Nephron progenitor cell (in vitro differentiated cells): Measurements from ENCODE around the gene TCF7L2.
A peak's percentile ranks its signal among the peaks of the same experiment; 100 is the strongest.

Experiments
- DNase-seq: peaks from one replicate; pipeline ENCODE4 v3.0.0; 2021
- H3K27ac Mint-ChIP-seq: 2 replicates; pipeline ENCODE4 v1.8.0; 2021; ENCODE audit warnings: mild to moderate bottlenecking, moderate library complexity, mixed read lengths
- H3K27me3 Mint-ChIP-seq: 2 replicates; pipeline ENCODE4 v1.8.0; 2021; ENCODE audit warnings: mild to moderate bottlenecking, low read depth, mixed read lengths; ENCODE audit not compliant: poor library complexity
- H3K36me3 Mint-ChIP-seq: 2 replicates; pipeline ENCODE4 v1.8.0; 2021; ENCODE audit warnings: low read depth, mixed read lengths
- H3K4me1 Mint-ChIP-seq: 2 replicates; pipeline ENCODE4 v1.8.0; 2021; ENCODE audit warnings: mixed read lengths
- H3K4me3 Mint-ChIP-seq: 2 replicates; pipeline ENCODE4 v1.8.0; 2021; ENCODE audit warnings: mild to moderate bottlenecking, moderate library complexity, mixed read lengths
- H3K9me3 Mint-ChIP-seq: 2 replicates; pipeline ENCODE4 v1.8.0; 2021; ENCODE audit warnings: mild to moderate bottlenecking, moderate library complexity, mixed read lengths
- TF ChIP-seq, protein P1 (sequence below): fragments of 200-600 bp; sonication (generic); IDR thresholded peaks from 2 replicates; pipeline ENCODE4 v1.5.0; 2021; ENCODE audit warnings: antibody characterized with exemption

TCF7L2 gene

DNA sequence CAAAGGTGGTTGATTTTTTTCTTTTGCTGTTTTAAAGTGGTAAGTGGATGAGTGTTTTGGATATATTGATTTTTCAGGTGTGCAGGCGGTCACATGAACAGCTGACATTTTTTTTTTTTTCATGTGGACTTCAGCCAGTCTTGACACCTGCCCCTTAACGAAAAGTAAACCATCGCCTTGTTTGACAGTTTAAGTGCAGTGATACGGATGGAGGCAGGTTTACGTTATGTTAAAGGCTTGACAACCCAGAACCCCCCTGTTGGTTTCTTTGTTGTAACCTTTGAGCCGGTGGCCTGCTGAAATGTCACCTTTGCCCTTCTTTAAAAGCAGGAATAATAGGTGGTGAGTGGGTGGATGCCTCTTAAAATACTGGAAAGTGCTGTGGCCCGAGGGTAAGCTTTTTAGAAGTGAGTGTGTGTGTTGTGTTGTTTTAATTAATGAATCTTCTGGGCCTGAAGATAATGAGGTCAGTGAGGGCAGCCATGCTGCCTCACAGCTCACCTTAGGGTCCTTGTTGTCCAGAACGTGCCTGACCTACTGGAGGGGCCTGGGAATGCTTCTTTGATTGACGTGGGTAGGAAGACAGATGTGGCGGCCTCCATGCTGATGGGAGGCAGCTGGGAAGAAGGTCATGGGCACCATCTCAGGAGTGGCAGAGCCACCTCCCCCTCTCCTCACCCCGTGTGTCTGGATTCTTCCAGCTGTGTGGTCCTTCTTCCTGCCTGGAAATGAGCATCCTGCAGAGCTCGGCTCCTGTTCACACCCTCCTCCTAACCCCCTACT, 69.8 kb downstream of the TCF7L2 start:
- peaks cover 8% of the 10 kb centered on the region for H3K27me3 Mint-ChIP-seq
- DNase-seq, result no peak
- peaks cover 4% of the 10 kb centered on the region for H3K36me3 Mint-ChIP-seq
- peak overlapping the region; percentile 11 for H3K27ac Mint-ChIP-seq
- H3K4me1 Mint-ChIP-seq, result peaks cover 70% of the 10 kb centered on the region
- H3K9me3 Mint-ChIP-seq, result no peaks in the 10 kb centered on the region
- H3K4me3 Mint-ChIP-seq, result peak overlapping the region; percentile 24
- TF ChIP-seq, protein P1, sequence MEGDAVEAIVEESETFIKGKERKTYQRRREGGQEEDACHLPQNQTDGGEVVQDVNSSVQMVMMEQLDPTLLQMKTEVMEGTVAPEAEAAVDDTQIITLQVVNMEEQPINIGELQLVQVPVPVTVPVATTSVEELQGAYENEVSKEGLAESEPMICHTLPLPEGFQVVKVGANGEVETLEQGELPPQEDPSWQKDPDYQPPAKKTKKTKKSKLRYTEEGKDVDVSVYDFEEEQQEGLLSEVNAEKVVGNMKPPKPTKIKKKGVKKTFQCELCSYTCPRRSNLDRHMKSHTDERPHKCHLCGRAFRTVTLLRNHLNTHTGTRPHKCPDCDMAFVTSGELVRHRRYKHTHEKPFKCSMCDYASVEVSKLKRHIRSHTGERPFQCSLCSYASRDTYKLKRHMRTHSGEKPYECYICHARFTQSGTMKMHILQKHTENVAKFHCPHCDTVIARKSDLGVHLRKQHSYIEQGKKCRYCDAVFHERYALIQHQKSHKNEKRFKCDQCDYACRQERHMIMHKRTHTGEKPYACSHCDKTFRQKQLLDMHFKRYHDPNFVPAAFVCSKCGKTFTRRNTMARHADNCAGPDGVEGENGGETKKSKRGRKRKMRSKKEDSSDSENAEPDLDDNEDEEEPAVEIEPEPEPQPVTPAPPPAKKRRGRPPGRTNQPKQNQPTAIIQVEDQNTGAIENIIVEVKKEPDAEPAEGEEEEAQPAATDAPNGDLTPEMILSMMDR, result no peak

DNA sequence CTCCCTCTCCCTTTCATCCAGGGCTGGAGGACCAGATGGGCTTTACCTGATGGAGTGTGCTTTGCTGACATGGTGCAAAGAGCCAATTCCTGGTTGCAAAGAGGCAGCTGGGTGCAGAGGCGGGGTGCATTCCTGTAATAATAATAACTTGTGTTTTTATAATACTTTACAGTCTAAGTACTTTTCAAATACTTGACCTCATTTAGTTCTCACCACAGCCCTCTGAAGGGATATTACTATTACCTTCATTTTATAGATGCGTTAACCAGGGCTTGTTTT, 70.4 kb downstream of the TCF7L2 start:
- TF ChIP-seq, protein P1, result no peak
- H3K27me3 Mint-ChIP-seq, result peaks cover 8% of the 10 kb centered on the region
- peaks cover 4% of the 10 kb centered on the region for H3K36me3 Mint-ChIP-seq
- peaks cover 69% of the 10 kb centered on the region for H3K4me1 Mint-ChIP-seq
- peak overlapping the region; percentile 24 for H3K4me3 Mint-ChIP-seq
- no peak for DNase-seq
- H3K27ac Mint-ChIP-seq, result peak overlapping the region; percentile 11
- no peaks in the 10 kb centered on the region for H3K9me3 Mint-ChIP-seq

DNA sequence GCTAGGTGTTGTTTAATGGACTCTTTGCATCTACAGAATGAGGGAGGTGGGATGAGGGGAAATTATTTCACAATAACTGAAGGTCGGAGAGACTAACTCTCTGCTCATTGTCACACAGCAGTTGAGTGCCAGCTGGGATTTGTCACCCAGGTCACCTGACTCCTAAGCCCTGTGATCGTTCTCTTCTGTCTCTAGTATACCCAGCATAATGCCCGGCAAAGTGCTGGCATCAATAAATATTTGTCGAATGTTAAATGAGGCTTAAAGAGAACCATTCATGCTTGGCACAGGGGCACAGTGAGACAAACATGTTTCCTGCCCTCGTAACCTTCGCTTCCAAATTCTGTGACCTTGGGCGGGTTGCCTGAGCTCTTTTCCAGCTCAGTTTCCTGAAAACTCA, 70.8 kb downstream of the TCF7L2 start:
- peaks cover 8% of the 10 kb centered on the region for H3K27me3 Mint-ChIP-seq
- no peak overlapping the region for H3K4me3 Mint-ChIP-seq
- TF ChIP-seq, protein P1, result no peak
- peaks cover 64% of the 10 kb centered on the region for H3K4me1 Mint-ChIP-seq
- no peak overlapping the region for H3K27ac Mint-ChIP-seq
- H3K36me3 Mint-ChIP-seq, result peaks cover 4% of the 10 kb centered on the region
- no peak for DNase-seq
- no peaks in the 10 kb centered on the region for H3K9me3 Mint-ChIP-seq

DNA sequence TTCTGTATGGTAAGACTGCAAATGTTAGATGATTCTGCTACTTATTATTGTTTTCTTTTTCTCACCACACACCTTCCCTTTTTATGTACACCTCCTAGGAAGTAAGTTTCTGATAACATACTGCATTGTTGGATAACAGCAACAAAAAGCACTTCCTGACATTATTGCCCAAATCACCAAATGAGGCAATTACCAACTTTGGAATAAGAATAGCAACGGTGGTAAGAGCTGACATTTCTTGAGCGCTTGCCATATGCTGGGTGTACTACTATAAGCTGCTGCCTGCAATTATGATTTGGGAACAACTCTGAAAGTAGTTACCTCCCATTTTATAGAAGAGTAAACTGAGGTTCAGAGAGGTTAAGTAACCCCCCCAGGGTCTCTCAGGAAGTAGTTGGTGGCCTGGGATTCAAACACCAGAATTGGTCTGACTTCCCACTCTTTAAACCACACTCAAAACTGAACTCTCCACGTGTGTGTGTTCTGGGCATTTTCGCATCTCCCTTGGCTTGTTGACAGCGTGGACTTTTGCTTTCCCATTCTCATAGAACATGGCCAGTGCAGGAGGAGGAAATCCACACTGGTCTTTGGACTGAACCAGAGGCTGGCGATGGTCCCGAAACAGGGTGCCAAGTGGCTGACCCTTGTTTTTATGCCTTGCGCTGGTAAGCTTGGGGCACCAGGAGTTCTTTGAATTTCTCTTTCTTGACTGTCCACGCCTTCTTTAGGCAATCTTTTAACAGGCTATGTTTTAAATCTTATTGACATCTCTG, 71.4 kb downstream of the TCF7L2 start:
- Mint-ChIP-seq H3K4me1 (peaks cover 63% of the 10 kb centered on the region), H3K9me3 (no peaks in the 10 kb centered on the region), H3K4me3 (no peak overlapping the region), H3K36me3 (peaks cover 4% of the 10 kb centered on the region), H3K27ac (no peak overlapping the region), H3K27me3 (peaks cover 9% of the 10 kb centered on the region)
- TF ChIP-seq, protein P1, result no peak
- DNase-seq, result no peak

DNA sequence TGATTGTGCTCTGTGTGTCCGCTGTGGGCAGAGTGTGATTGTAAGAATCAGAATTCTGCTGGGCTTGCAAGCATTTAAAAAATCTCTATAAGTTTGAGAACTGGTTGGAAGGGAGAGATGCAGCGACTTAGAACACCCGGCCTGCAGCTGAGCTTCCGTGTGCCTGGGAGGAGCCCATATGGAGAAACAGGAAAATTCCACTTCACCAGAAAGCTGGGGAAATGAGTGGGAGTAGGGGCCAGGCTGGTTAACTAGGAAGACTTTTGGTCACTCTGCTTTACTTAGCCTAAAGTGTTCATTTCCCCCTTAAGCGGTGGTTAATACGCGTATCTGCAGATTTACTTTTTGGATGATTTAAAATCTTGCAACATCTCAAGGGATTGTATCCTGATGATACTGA, 72.2 kb downstream of the TCF7L2 start:
- Mint-ChIP-seq H3K27ac (no peak overlapping the region), H3K27me3 (peaks cover 12% of the 10 kb centered on the region), H3K4me3 (no peak overlapping the region), H3K36me3 (peaks cover 4% of the 10 kb centered on the region), H3K4me1 (peaks cover 63% of the 10 kb centered on the region), H3K9me3 (no peaks in the 10 kb centered on the region)
- no peak for DNase-seq
- TF ChIP-seq, protein P1, result no peak
